AG08395 (cell line): Measurements from ENCODE around the gene DDA1.
"Not testable (repeated sequence)": the region's sequence is repeated elsewhere in the genome, so short reads cannot be mapped to it uniquely, and the experiment has no call there.

Experiments
- DNase-seq: peaks from one replicate; pipeline ENCODE4 v3.0.0; 2012; ENCODE audit warnings: mixed read lengths, low spot score

The DDA1 gene

GRCh38 chr19:17347877-17348276 lies 38.5 kb downstream of the DDA1 start:
- no peak for DNase-seq

- peak; percentile 42 for DNase-seq
Observed at GRCh38 chr19:17348700-17349099, 39.3 kb downstream of the DDA1 start.

GRCh38 chr19:17351815-17352435 lies 42.6 kb downstream of the DDA1 start:
- no peak for DNase-seq

- DNase-seq: no peak
Observed at GRCh38 chr19:17352608-17353280, 43.4 kb downstream of the DDA1 start.

GRCh38 chr19:17353386-17353785 lies 44.0 kb downstream of the DDA1 start:
- no peak for DNase-seq

- DNase-seq: no peak
Observed at GRCh38 chr19:17357078-17357666, 47.8 kb downstream of the DDA1 start.

GRCh38 chr19:17357724-17358123 lies 48.4 kb downstream of the DDA1 start:
- DNase-seq: no peak

GRCh38 chr19:17358395-17358794 lies 49.0 kb downstream of the DDA1 start:
- DNase-seq: peak; percentile 38

- DNase-seq: no peak
Observed at GRCh38 chr19:17359905-17360800, 50.8 kb downstream of the DDA1 start.

- not testable (repeated sequence) for DNase-seq
Observed at GRCh38 chr19:17363852-17364605, 54.7 kb downstream of the DDA1 start.

GRCh38 chr19:17365361-17365760 lies 56.0 kb downstream of the DDA1 start:
- DNase-seq: no peak

GRCh38 chr19:17370026-17370587 lies 60.7 kb downstream of the DDA1 start:
- DNase-seq: no peak
